ENCODE results near the gene CHRND.

CHRND gene

GRCh38 chr2:232543928-232544631 is 18.1 kb downstream of the CHRND start:
- H3K36me3 ChIP-seq (ENCODE audit: control insufficient read depth in 1 of 2, insufficient read depth in 2 of 2, low read length in 2 of 2), result peaks cover 5 to 7% of the 10 kb centered on the region in 2 donors
- no peaks in the 10 kb centered on the region for H3K4me1 ChIP-seq (ENCODE audit: control insufficient read depth in 1 of 2, insufficient read depth in 2 of 2, low read length in 2 of 2)
- no peaks in the 10 kb centered on the region for H3K9me3 ChIP-seq (ENCODE audit: control insufficient read depth in 1 of 2, low read length in 2 of 2)
- H3K27ac ChIP-seq (ENCODE audit: low read depth, low read length), result no peak overlapping the region
- peaks cover 0 to 4% of the 10 kb centered on the region in 2 donors for H3K27me3 ChIP-seq (ENCODE audit: control insufficient read depth in 1 of 2, insufficient read depth in 2 of 2, low read length in 2 of 2)
- H3K4me3 ChIP-seq (ENCODE audit: low read depth in 1 of 2, low read length in 2 of 2), result no peak overlapping the region
- H3K9ac ChIP-seq (ENCODE audit: low read depth in 1 of 2, low read length in 2 of 2), result no peak overlapping the region

DNA sequence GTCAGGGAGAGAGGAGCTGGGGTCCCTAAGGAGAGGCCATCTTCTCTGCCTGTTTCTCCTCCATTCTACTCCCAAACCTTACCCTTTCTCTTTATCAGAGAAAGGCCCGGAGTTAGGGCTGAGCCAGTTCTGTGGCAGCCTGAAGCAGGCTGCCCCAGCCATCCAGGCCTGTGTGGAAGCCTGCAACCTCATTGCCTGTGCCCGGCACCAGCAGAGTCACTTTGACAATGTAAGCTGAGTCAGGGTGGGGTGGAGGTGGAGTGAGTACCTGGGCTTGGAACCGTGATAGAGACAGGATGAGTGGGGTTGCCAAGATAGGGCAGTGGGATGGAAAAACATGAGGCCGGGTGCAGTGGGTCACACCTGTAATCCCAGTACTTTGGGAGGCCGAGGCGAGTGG is 18.7 kb downstream of the CHRND start:
- Histone ChIP-seq H3K27me3 (ENCODE audit: control insufficient read depth in 1 of 2, insufficient read depth in 2 of 2, low read length in 2 of 2) (no peaks in the 10 kb centered on the region), H3K36me3 (ENCODE audit: control insufficient read depth in 1 of 2, insufficient read depth in 2 of 2, low read length in 2 of 2) (peaks cover 5 to 7% of the 10 kb centered on the region in 2 donors), H3K9me3 (ENCODE audit: control insufficient read depth in 1 of 2, low read length in 2 of 2) (no peaks in the 10 kb centered on the region), H3K27ac (ENCODE audit: low read depth, low read length) (no peak overlapping the region), H3K4me3 (ENCODE audit: low read depth in 1 of 2, low read length in 2 of 2) (no peak overlapping the region), H3K9ac (ENCODE audit: low read depth in 1 of 2, low read length in 2 of 2) (no peak overlapping the region), H3K4me1 (ENCODE audit: control insufficient read depth in 1 of 2, insufficient read depth in 2 of 2, low read length in 2 of 2) (peaks cover 0 to 3% of the 10 kb centered on the region in 2 donors)

DNA sequence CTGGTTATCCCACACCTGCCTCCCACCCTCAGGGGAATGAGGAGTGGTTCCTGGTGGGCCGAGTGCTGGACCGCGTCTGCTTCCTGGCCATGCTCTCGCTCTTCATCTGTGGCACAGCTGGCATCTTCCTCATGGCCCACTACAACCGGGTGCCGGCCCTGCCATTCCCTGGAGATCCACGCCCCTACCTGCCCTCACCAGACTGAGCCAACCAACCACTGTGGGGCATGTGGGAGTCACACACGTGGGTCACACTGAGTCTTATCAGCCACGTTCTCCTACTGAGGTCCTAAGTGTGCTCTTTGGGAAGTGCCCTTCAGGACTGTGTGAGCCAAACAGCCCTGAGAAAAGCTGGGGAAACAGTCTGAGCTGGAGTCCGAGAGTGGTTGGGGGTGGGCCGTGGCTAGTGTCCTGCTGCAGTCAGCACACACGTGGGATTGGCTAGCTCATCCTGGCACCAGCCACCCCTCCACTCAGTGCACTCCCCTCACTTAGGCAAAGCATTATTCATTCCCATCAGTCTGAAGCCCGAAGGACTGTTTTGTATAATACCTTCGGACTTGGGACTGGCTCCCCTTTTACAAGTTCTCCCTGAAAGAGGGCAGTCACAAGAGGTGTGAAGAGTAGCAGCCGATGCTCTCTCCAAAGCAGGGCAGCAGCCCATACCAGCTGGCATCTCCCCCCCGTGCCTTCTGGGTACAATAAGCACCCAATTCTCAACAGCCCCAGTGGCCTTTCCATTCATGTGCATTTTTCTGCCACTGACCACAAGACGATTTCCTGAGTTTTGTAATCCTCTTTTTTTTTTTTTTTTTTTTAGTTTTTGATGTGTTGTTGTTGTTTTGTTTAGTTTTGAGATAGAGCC is 19.8 kb downstream of the CHRND start:
- no peak overlapping the region for H3K9ac ChIP-seq (ENCODE audit: low read depth in 1 of 2, low read length in 2 of 2)
- no peaks in the 10 kb centered on the region for H3K9me3 ChIP-seq (ENCODE audit: control insufficient read depth in 1 of 2, low read length in 2 of 2)
- peaks cover 0 to 6% of the 10 kb centered on the region in 2 donors for H3K4me1 ChIP-seq (ENCODE audit: control insufficient read depth in 1 of 2, insufficient read depth in 2 of 2, low read length in 2 of 2)
- no peak overlapping the region for H3K4me3 ChIP-seq (ENCODE audit: low read depth in 1 of 2, low read length in 2 of 2)
- H3K27me3 ChIP-seq (ENCODE audit: control insufficient read depth in 1 of 2, insufficient read depth in 2 of 2, low read length in 2 of 2), result no peaks in the 10 kb centered on the region
- H3K36me3 ChIP-seq (ENCODE audit: control insufficient read depth in 1 of 2, insufficient read depth in 2 of 2, low read length in 2 of 2), result peaks cover 5 to 7% of the 10 kb centered on the region in 2 donors
- H3K27ac ChIP-seq (ENCODE audit: low read depth, low read length), result no peak overlapping the region

- Histone ChIP-seq H3K36me3 (ENCODE audit: control insufficient read depth in 1 of 2, insufficient read depth in 2 of 2, low read length in 2 of 2) (peaks cover 5 to 10% of the 10 kb centered on the region in 2 donors), H3K4me3 (ENCODE audit: low read depth in 1 of 2, low read length in 2 of 2) (no peak overlapping the region), H3K27me3 (ENCODE audit: control insufficient read depth in 1 of 2, insufficient read depth in 2 of 2, low read length in 2 of 2) (no peaks in the 10 kb centered on the region), H3K9ac (ENCODE audit: low read depth in 1 of 2, low read length in 2 of 2) (no peak overlapping the region), H3K9me3 (ENCODE audit: control insufficient read depth in 1 of 2, low read length in 2 of 2) (no peaks in the 10 kb centered on the region), H3K27ac (ENCODE audit: low read depth, low read length) (no peak overlapping the region), H3K4me1 (ENCODE audit: control insufficient read depth in 1 of 2, insufficient read depth in 2 of 2, low read length in 2 of 2) (peaks cover 6 to 17% of the 10 kb centered on the region in 2 donors)
These were observed 22.0 kb downstream of the CHRND start for GRCh38 chr2:232547991-232548390.

GRCh38 chr2:232549655-232550353 is 23.8 kb downstream of the CHRND start:
- Histone ChIP-seq H3K9ac (ENCODE audit: low read depth in 1 of 2, low read length in 2 of 2) (peak overlapping the region; percentile 90 to 94), H3K27me3 (ENCODE audit: control insufficient read depth in 1 of 2, insufficient read depth in 2 of 2, low read length in 2 of 2) (no peaks in the 10 kb centered on the region), H3K4me1 (ENCODE audit: control insufficient read depth in 1 of 2, insufficient read depth in 2 of 2, low read length in 2 of 2) (peaks cover 17 to 18% of the 10 kb centered on the region in 2 donors), H3K9me3 (ENCODE audit: control insufficient read depth in 1 of 2, low read length in 2 of 2) (no peaks in the 10 kb centered on the region), H3K36me3 (ENCODE audit: control insufficient read depth in 1 of 2, insufficient read depth in 2 of 2, low read length in 2 of 2) (peaks cover 5 to 17% of the 10 kb centered on the region in 2 donors), H3K27ac (ENCODE audit: low read depth, low read length) (peak overlapping the region; percentile 94), H3K4me3 (ENCODE audit: low read depth in 1 of 2, low read length in 2 of 2) (peak overlapping the region; percentile 96 to 99)

GRCh38 chr2:232550354-232551249 is 24.6 kb downstream of the CHRND start, which contains the start of the genes EIF4E2 and TIGD1:
Gene EIF4E2 (plus strand): TSS chr2:232550689. CDS start chr2:232550725, 36 bp downstream.
Gene TIGD1 (minus strand): TSS chr2:232550557. CDS start chr2:232549882, 675 bp downstream.
- Histone ChIP-seq H3K27ac (ENCODE audit: low read depth, low read length) (peak within 1 kb of the TSS; percentile 94), H3K9ac (ENCODE audit: low read depth in 1 of 2, low read length in 2 of 2) (peak within 1 kb of the TSS; percentile 90 to 94), H3K9me3 (ENCODE audit: control insufficient read depth in 1 of 2, low read length in 2 of 2) (no peaks in the 10 kb centered on the region), H3K36me3 (ENCODE audit: control insufficient read depth in 1 of 2, insufficient read depth in 2 of 2, low read length in 2 of 2) (peaks cover 5 to 17% of the 10 kb centered on the region in 2 donors), H3K4me1 (ENCODE audit: control insufficient read depth in 1 of 2, insufficient read depth in 2 of 2, low read length in 2 of 2) (peaks cover 17 to 18% of the 10 kb centered on the region in 2 donors), H3K27me3 (ENCODE audit: control insufficient read depth in 1 of 2, insufficient read depth in 2 of 2, low read length in 2 of 2) (no peaks in the 10 kb centered on the region), H3K4me3 (ENCODE audit: low read depth in 1 of 2, low read length in 2 of 2) (peak within 1 kb of the TSS; percentile 96 to 99)

- Histone ChIP-seq H3K36me3 (ENCODE audit: control insufficient read depth in 1 of 2, insufficient read depth in 2 of 2, low read length in 2 of 2) (peaks cover 5 to 19% of the 10 kb centered on the region in 2 donors), H3K27me3 (ENCODE audit: control insufficient read depth in 1 of 2, insufficient read depth in 2 of 2, low read length in 2 of 2) (no peaks in the 10 kb centered on the region), H3K4me3 (ENCODE audit: low read depth in 1 of 2, low read length in 2 of 2) (peak overlapping the region; percentile 96 to 99), H3K9me3 (ENCODE audit: control insufficient read depth in 1 of 2, low read length in 2 of 2) (no peaks in the 10 kb centered on the region), H3K9ac (ENCODE audit: low read depth in 1 of 2, low read length in 2 of 2) (peak overlapping the region; percentile 90 to 94), H3K27ac (ENCODE audit: low read depth, low read length) (peak overlapping the region; percentile 94), H3K4me1 (ENCODE audit: control insufficient read depth in 1 of 2, insufficient read depth in 2 of 2, low read length in 2 of 2) (peaks cover 17 to 18% of the 10 kb centered on the region in 2 donors)
These were observed 25.3 kb downstream of the CHRND start for GRCh38 chr2:232551250-232551638.

DNA sequence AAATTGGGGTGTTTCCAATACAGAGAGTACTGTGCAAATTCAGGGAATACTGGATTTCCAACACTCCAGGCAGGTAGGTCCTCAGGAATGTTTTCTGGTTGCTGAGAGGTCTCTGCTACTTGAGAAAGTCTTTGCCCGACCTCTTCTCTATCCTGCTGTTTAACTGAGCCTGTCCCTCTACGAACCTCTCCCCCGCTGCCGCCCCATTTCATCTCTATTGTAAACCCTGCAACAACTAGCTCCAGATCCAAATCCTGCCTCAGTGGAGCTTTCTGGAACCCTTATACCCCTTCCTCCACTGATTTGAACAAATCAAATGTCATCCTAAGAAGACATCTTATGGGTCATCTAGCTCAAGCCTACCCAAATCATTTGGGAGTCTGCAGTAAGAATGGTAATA is 25.8 kb downstream of the CHRND start:
- no peak overlapping the region for H3K27ac ChIP-seq (ENCODE audit: low read depth, low read length)
- peak overlapping the region; percentile 90 to 94 for H3K9ac ChIP-seq (ENCODE audit: low read depth in 1 of 2, low read length in 2 of 2)
- no peaks in the 10 kb centered on the region for H3K9me3 ChIP-seq (ENCODE audit: control insufficient read depth in 1 of 2, low read length in 2 of 2)
- H3K4me3 ChIP-seq (ENCODE audit: low read depth in 1 of 2, low read length in 2 of 2), result peak overlapping the region; percentile 96 to 99
- H3K36me3 ChIP-seq (ENCODE audit: control insufficient read depth in 1 of 2, insufficient read depth in 2 of 2, low read length in 2 of 2), result peaks cover 5 to 21% of the 10 kb centered on the region in 2 donors
- H3K27me3 ChIP-seq (ENCODE audit: control insufficient read depth in 1 of 2, insufficient read depth in 2 of 2, low read length in 2 of 2), result no peaks in the 10 kb centered on the region
- H3K4me1 ChIP-seq (ENCODE audit: control insufficient read depth in 1 of 2, insufficient read depth in 2 of 2, low read length in 2 of 2), result peaks cover 17 to 18% of the 10 kb centered on the region in 2 donors

DNA sequence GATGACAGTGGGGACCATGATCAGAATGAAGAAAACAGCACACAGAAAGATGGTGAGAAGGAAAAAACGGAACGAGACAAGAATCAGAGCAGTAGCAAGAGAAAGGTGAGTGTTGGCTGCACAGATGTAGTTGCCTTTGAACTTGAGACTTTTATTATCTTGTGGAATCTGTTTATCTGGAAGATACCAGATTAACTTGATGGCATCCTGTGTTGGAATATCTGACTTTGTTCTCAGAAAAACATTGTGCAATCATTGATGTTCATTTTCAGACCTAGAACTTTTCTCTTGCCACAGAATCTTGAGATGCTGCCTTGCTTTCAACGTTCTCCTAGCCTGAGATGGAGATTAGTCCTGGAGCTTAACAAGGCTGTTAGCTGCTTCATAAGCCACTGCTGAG is 30.5 kb downstream of the CHRND start:
- H3K4me3 ChIP-seq (ENCODE audit: low read depth in 1 of 2, low read length in 2 of 2), result no peak overlapping the region
- H3K36me3 ChIP-seq (ENCODE audit: control insufficient read depth in 1 of 2, insufficient read depth in 2 of 2, low read length in 2 of 2), result peaks cover 14 to 55% of the 10 kb centered on the region in 2 donors
- peaks cover 7 to 18% of the 10 kb centered on the region in 2 donors for H3K4me1 ChIP-seq (ENCODE audit: control insufficient read depth in 1 of 2, insufficient read depth in 2 of 2, low read length in 2 of 2)
- no peak overlapping the region for H3K9ac ChIP-seq (ENCODE audit: low read depth in 1 of 2, low read length in 2 of 2)
- H3K27me3 ChIP-seq (ENCODE audit: control insufficient read depth in 1 of 2, insufficient read depth in 2 of 2, low read length in 2 of 2), result no peaks in the 10 kb centered on the region
- H3K9me3 ChIP-seq (ENCODE audit: control insufficient read depth in 1 of 2, low read length in 2 of 2), result no peaks in the 10 kb centered on the region
- H3K27ac ChIP-seq (ENCODE audit: low read depth, low read length), result no peak overlapping the region

Data from duodenal mucosa (tissue), 2 donors.